SKM-1 treated with dmso at 0.1 percent for 144 hours (cell line): ENCODE data around the gene FES.
"Not testable (repeated sequence)": the region's sequence is repeated elsewhere in the genome, so short reads cannot be mapped to it uniquely, and the experiment has no call there.

ENCODE experiments used
- DNase-seq: peaks from one replicate; lab custom pipeline; 2025; ENCODE audit not compliant: unreplicated experiment; lab: John Stamatoyannopoulos, UW

FES gene

GRCh38 chr15:90907838-90908507, 23.7 kb downstream of the FES start:
- DNase-seq: no peak

DNA sequence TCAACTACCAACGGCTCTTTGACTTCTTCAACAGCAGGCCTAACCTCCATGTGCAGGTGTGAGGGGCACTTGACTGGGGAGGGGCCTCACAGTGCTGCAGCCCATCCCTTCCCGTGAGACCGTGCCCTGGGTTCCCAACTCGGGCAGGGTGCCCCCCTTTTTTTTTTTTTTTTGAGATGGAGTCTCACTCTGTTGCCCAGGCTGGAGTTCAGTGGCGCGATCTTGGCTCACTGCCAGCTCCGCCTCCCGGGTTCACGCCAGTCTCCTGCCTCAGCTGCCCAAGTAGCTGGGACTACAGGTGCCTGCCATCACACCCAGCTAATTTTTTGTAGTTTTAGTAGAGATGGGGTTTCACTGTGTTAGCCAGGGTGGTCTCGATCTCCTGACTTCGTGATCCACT, 25.1 kb downstream of the FES start:
- not testable (repeated sequence) for DNase-seq

- no peak for DNase-seq
Measured at GRCh38 chr15:90909976-90910375, 25.7 kb downstream of the FES start.

DNA sequence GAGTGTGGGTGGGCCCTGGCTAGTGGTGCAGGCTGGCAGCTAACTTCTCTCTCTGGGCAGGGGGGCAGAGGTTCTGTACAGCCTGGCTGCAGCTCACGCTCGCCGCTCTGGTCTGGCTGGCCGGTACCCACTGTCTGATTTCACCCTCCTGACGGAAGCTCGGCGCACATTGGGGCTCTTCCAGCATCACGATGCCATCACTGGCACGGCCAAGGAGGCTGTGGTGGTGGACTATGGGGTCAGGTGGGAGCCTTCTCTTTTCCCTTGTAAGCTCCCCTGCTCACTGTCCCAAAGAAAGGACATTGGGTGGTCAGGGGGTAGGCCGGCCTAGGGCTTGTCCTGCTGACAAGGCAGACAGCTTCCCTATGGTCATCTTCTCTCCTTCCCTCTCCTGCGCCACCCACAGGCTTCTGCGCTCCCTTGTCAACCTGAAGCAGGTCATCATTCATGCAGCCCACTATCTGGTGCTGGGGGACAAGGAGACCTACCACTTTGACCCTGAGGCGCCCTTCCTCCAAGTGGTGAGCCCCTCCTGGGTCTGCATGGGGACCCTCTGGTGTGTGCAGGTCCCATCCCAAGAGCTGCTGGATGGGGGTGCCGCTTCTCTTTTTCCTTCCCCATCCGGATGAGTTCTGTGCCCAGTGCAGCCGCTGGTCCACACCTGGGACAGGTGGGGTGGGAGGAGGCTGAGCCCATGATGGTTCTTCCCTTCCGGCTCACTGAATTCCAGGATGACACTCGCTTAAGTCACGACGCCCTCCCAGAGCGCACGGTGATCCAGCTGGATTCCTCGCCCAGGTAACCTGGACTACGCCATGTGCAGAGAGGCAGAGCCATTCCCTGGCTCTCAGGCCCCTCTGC, 26.4 kb downstream of the FES start:
- no peak for DNase-seq

- no peak for DNase-seq
Measured at GRCh38 chr15:90911302-90911623, 27.0 kb downstream of the FES start.

DNA sequence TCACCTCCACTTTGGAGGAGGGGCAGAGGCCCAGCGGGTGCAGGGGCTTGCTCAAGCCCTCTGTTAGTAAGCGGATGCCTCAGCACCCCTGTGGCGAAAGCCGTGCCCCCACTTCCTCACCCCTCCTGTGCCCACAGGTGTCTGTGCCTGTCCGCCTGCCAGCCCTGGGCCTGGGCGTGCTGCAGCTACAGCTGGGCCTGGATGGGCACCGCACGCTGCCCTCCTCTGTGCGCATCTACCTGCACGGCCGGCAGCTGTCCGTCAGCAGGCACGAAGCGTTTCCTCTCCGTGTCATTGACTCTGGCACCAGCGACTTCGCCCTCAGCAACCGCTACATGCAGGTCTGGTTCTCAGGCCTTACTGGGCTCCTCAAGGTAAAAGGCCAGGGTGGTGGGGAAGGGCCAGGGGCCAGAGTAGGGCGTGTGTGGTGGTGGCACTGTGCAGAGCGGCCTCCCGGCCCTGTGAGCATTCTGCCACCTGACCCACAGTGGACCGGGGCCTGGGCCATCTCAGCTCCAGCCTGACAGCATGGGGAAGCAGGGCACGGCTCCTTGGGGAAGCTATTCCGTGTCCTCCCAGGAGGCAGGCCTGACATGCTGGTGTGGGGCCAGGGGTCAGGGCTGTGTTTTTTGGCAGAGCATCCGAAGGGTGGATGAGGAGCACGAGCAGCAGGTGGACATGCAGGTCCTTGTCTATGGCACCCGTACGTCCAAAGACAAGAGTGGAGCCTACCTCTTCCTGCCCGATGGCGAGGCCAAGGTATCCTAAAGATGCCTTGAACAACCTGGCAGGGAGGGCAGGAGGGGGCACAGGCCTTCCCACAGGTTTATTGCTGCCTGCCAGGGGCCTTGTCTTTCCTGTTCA, 27.8 kb downstream of the FES start:
- DNase-seq: no peak

GRCh38 chr15:90912770-90913075, 28.4 kb downstream of the FES start:
- no peak for DNase-seq

GRCh38 chr15:90913398-90913944, 29.2 kb downstream of the FES start:
- no peak for DNase-seq

- no peak for DNase-seq
Measured at GRCh38 chr15:90914305-90915080, 30.2 kb downstream of the FES start.

GRCh38 chr15:90915216-90915807, 31.0 kb downstream of the FES start:
- no peak for DNase-seq

DNA sequence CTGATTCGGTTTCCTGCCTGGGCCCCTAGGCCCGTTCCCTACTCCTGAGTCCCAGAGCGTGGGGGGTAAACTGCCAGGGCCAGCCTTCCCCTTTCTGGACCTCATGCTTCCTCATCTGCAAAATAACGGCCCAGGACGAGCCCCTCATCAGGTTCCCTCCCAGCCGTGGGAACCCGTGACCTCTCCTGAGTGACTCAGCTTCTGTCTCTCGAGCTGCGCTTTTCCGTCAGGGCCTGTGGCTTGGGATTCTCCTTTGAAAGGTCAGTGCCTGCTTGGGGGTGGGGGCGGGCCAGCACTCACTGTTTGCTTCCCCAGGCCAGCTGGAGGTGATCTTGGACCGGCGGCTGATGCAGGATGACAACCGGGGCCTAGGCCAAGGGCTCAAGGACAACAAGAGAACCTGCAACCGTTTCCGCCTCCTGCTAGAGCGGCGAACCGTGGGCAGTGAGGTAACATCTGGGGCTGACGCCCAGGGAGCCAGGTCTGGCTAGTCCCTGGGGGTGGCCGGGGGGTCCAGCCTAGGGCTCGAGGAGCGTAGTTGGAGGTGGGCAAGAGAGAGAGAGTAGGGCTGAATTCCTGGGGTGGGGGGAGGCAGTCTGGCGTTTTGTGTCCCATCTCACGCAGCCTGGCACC, 31.6 kb downstream of the FES start:
- peak; percentile 81 for DNase-seq

DNA sequence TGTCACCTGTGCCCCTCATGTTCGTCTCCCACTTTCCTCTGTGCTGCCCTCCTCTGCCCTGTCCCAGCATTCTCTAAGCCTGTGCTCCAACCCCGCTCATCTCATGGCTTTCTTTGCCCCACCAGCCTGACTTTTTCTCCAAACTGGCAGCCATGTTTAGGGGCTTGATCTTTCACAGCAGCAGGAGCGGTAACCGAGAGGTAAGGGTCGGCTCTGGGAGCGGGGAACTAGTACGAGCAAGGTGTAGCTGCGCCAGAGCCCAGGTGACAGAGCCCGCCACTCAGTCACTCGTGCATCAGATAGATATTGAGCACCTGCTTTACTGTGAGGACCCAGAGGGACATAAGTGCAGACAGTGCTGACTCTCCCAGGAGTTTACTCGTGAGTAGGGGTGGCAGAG, 32.2 kb downstream of the FES start:
- DNase-seq: no peak

GRCh38 chr15:90917569-90917968, 33.3 kb downstream of the FES start:
- no peak for DNase-seq

DNA sequence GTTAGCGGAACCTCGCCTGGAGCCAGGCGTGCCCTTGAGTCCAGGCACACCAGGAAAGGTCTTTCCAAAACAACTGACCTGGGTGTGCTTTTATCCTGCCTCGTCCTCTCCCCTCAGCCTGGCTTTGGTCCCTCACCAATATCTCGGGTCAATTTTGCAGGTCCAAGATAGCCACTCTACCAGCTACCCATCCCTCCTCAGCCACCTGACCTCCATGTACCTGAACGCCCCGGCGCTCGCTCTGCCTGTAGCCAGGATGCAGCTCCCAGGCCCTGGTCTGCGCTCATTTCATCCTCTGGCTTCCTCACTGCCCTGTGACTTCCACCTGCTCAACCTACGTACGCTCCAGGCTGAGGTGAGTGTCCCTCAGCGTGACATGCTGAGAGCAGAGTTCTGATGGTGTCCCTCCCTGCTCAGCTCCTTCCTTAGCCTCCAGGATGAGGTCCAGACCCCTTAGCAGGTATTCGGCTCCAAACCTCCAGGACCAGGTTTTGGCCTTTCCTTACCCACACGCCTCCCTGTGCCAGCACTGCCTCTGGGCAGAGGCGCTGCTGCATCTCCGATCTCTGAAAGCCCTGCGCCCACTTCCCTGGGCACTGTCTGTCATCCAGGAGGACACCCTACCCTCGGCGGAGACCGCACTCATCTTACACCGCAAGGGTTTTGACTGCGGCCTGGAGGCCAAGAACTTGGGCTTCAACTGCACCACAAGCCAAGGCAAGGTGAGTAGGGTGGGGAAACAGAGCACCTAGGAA, 33.9 kb downstream of the FES start:
- DNase-seq: no peak

- no peak for DNase-seq
Measured at GRCh38 chr15:90918835-90919234, 34.5 kb downstream of the FES start.

- DNase-seq: no peak
Measured at GRCh38 chr15:90921887-90922286, 37.6 kb downstream of the FES start.

DNA sequence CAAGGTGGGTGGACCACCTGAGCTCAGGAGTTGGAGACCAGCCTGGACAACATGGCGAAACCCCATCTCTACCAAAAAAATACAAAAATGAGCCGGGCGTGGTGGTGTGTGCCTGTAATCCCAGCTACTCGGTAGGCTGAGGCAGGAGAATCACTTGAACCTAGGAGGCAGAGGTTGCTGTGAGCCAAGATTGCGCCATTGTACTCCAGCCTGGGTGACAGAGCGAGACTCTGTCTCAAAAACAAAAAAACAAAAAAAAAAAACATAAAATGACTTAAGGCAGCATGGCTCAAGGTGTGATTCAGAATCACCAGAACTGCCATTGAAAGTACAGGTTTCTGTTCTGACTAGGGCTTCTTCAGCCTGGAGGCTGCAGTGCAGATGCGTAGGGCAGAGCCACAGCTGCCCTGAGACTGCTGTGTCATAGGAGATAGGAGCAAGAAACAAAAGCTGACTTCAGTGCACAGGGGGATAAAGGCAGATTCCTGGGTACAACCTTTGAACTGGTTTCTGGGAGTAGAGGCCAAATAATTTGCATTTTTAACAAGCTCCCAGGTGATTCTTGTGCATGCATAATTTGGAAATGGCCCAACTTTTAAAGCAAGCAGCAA, 38.5 kb downstream of the FES start:
- not testable (repeated sequence) for DNase-seq

- DNase-seq: no peak
Measured at GRCh38 chr15:90924375-90924774, 40.1 kb downstream of the FES start.

DNA sequence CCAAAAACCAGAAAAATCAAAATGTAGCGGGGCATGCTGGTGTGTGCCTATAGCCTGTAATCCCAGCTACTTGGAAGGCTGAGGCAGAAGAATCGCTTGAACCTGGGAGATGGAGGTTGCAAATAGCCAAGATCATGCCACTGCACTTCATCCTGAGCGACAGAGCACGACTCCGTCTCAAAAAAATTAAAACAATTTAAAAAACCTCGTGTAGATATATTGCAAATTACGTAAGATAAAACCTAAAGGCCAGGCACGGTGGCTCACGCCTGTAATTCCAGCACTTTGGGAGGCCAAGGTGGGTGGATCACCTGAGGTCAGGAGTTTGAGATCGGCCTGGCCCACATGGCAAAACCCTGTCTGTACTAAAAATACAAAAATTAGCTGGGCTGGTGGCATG, 42.5 kb downstream of the FES start:
- DNase-seq: not testable (repeated sequence)
